ENCODE results near the gene ASS1.

The ASS1 gene

GRCh38 chr9:130402645-130403440, 41.9 kb upstream of the ASS1 start:
- Histone ChIP-seq H3K36me3 (ENCODE audit: insufficient read depth, low read length) (no peaks in the 10 kb centered on the region), H3K4me3 (no peak overlapping the region), H3K9ac (ENCODE audit: insufficient read length) (no peak overlapping the region), H3K27ac (no peak overlapping the region), H3K9me3 (ENCODE audit: low read depth, low read length) (no peaks in the 10 kb centered on the region)
- DNase-seq (ENCODE audit: low read depth, low spot score): no peak
- TF ChIP-seq FOXP2 (optimal IDR thresholded peaks at IDR 0.05; ENCODE audit: control extremely low read depth, extremely low read length, insufficient read depth) (no peak), POLR2AphosphoS5 (IDR thresholded peaks at IDR 0.05; ENCODE audit: borderline replicate concordance, low read depth, low read length) (no peak), EZH2 (IDR thresholded peaks at IDR 0.05) (no peak)

DNA sequence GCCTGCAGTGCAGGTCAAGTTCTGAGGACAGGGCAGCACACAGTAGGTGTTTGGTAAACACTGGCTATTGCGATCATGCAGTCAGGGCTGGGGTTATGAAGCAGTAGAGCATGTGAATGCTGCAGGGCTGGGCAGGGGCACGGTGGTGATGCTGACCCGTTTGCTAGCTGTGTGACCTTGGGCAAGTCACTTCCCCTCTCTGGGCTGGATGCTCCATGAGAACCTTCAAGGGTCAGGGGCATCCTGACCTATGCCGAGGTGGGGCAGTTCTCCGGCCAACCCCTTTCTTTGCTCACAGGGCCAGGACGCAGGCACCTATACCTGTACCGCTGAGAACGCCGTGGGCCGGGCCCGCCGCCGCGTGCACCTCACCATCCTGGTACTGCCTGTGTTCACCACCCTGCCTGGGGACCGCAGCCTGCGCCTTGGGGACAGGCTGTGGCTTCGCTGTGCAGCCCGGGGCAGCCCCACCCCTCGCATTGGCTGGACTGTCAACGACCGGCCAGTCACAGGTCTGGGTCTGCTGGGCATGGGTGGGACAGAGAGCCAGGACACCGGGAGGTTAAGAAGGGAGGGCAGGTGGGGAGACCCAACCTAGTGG, 39.0 kb upstream of the ASS1 start:
- H3K27ac ChIP-seq: no peak overlapping the region
- no peak for DNase-seq (ENCODE audit: low read depth, low spot score)
- H3K9me3 ChIP-seq (ENCODE audit: low read depth, low read length): no peaks in the 10 kb centered on the region
- H3K9ac ChIP-seq (ENCODE audit: insufficient read length): no peak overlapping the region
- TF ChIP-seq FOXP2 (optimal IDR thresholded peaks at IDR 0.05; ENCODE audit: control extremely low read depth, extremely low read length, insufficient read depth): no peak
- TF ChIP-seq POLR2AphosphoS5 (IDR thresholded peaks at IDR 0.05; ENCODE audit: borderline replicate concordance, low read depth, low read length): no peak
- TF ChIP-seq EZH2 (IDR thresholded peaks at IDR 0.05): no peak
- H3K36me3 ChIP-seq (ENCODE audit: insufficient read depth, low read length): no peaks in the 10 kb centered on the region
- H3K4me3 ChIP-seq: no peak overlapping the region

DNA sequence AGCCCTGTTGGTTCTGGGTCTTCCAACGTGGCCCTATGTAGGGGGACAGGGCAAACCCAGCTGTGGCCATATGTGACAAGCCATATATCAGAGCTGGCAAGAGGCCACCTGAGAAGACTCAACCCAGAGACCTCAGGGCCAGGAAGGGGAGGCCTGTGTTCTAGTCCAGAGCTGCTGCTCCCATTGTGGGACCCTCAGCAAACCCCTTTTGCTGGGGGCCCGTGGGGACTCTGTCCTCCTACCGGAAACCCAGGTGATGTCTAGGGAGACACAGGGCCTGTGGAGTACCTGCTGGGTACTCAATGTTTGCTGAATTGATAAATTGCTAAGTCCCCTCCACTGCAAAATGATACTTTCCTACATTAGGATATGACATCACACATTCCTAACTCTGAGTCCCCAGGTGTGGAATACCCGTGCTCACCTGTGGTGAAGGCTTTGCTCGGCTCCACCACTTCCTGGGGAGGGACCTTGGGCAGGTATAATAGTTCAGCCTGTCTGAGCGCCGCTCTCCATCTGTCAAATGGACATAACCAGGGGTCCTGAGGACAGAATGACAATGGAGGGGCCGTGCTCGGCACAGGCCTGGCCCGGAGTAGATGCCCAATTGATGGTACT, 38.4 kb upstream of the ASS1 start:
- no peak for DNase-seq (ENCODE audit: low read depth, low spot score)
- Histone ChIP-seq H3K9ac (ENCODE audit: insufficient read length) (no peak overlapping the region), H3K36me3 (ENCODE audit: insufficient read depth, low read length) (no peaks in the 10 kb centered on the region), H3K27ac (no peak overlapping the region), H3K9me3 (ENCODE audit: low read depth, low read length) (no peaks in the 10 kb centered on the region), H3K4me3 (no peak overlapping the region)
- no peak for TF ChIP-seq POLR2AphosphoS5 (IDR thresholded peaks at IDR 0.05; ENCODE audit: borderline replicate concordance, low read depth, low read length)

DNA sequence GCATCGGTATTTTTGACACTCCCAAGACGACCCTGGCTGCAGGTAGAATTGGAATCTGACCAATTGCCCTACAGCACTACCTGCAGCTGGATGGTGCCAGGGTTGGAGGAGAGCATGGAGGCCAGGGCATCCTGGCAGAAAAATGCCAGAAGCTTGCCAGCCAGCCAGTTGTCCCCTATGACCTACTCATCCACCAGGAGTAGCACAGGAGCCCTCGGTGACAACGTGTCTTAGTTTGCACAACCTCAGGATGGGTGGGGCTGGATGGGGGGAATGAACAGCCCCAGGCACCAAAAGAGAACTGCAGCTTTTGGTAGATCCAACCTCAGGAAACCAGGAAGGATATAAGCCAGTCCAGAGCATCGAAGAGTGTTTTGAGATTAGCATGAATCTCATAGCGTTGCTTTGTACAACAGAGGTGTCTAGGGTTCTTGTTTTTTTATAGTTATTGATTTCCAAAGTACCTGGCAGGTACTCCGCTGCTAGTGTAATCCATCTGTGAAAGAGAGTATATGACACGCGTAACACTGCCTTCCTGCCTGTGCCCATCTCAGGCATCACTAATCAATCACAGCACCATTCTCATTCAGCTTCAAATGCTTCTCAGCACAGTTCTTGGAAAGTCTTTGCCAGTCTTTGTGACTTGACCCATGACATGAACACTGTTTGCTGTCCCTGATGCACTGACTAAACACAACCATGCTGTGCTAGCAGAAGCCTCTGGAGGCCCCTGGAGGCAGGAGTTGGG, 36.7 kb upstream of the ASS1 start:
- Histone ChIP-seq H3K9me3 (ENCODE audit: low read depth, low read length) (no peaks in the 10 kb centered on the region), H3K9ac (ENCODE audit: insufficient read length) (no peak overlapping the region), H3K4me3 (no peak overlapping the region), H3K27ac (no peak overlapping the region), H3K36me3 (ENCODE audit: insufficient read depth, low read length) (no peaks in the 10 kb centered on the region)
- DNase-seq (ENCODE audit: low read depth, low spot score): no peak
- TF ChIP-seq FOXP2 (optimal IDR thresholded peaks at IDR 0.05; ENCODE audit: control extremely low read depth, extremely low read length, insufficient read depth): no peak

GRCh38 chr9:130408669-130409068, 36.1 kb upstream of the ASS1 start:
- no peak for DNase-seq (ENCODE audit: low read depth, low spot score)
- no peak for TF ChIP-seq EZH2 (IDR thresholded peaks at IDR 0.05)
- TF ChIP-seq POLR2AphosphoS5 (IDR thresholded peaks at IDR 0.05; ENCODE audit: borderline replicate concordance, low read depth, low read length): no peak
- no peak for TF ChIP-seq FOXP2 (optimal IDR thresholded peaks at IDR 0.05; ENCODE audit: control extremely low read depth, extremely low read length, insufficient read depth)
- no peaks in the 10 kb centered on the region for H3K9me3 ChIP-seq (ENCODE audit: low read depth, low read length)
- no peak overlapping the region for H3K9ac ChIP-seq (ENCODE audit: insufficient read length)
- H3K4me3 ChIP-seq: no peak overlapping the region
- no peak overlapping the region for H3K27ac ChIP-seq
- H3K36me3 ChIP-seq (ENCODE audit: insufficient read depth, low read length): no peaks in the 10 kb centered on the region

- Histone ChIP-seq H3K9me3 (ENCODE audit: low read depth, low read length) (no peaks in the 10 kb centered on the region), H3K4me3 (no peak overlapping the region), H3K9ac (ENCODE audit: insufficient read length) (no peak overlapping the region), H3K36me3 (ENCODE audit: insufficient read depth, low read length) (no peaks in the 10 kb centered on the region), H3K27ac (no peak overlapping the region)
- TF ChIP-seq EZH2 (IDR thresholded peaks at IDR 0.05) (no peak), POLR2AphosphoS5 (IDR thresholded peaks at IDR 0.05; ENCODE audit: borderline replicate concordance, low read depth, low read length) (no peak), FOXP2 (optimal IDR thresholded peaks at IDR 0.05; ENCODE audit: control extremely low read depth, extremely low read length, insufficient read depth) (no peak)
- DNase-seq (ENCODE audit: low read depth, low spot score): no peak
Measured at GRCh38 chr9:130409246-130409645, 35.5 kb upstream of the ASS1 start.

DNA sequence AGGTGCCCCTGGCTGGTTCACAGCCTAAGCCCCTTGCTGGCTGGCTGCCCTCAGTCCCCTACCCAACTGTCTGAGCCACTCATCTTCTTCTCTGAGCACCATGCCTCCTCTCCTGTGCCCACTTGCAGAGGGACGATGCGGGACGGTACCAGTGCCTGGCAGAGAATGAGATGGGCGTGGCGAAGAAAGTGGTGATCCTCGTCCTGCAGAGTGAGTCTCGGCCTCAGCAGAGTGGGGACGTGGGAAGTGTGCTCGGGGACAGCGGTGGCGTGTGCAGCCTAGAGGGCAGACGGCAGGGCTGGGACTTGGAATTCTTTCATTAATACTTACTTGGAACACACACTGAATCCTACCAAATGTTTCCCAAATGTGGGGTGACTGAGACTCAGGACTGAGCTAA, 34.3 kb upstream of the ASS1 start:
- no peak for DNase-seq (ENCODE audit: low read depth, low spot score)
- Histone ChIP-seq H3K9me3 (ENCODE audit: low read depth, low read length) (no peaks in the 10 kb centered on the region), H3K27ac (no peak overlapping the region), H3K36me3 (ENCODE audit: insufficient read depth, low read length) (no peaks in the 10 kb centered on the region), H3K9ac (ENCODE audit: insufficient read length) (no peak overlapping the region), H3K4me3 (no peak overlapping the region)
- TF ChIP-seq POLR2AphosphoS5 (IDR thresholded peaks at IDR 0.05; ENCODE audit: borderline replicate concordance, low read depth, low read length) (no peak), EZH2 (IDR thresholded peaks at IDR 0.05) (no peak), FOXP2 (optimal IDR thresholded peaks at IDR 0.05; ENCODE audit: control extremely low read depth, extremely low read length, insufficient read depth) (no peak)

GRCh38 chr9:130411566-130411915, 33.2 kb upstream of the ASS1 start:
- TF ChIP-seq EZH2 (IDR thresholded peaks at IDR 0.05) (no peak), POLR2AphosphoS5 (IDR thresholded peaks at IDR 0.05; ENCODE audit: borderline replicate concordance, low read depth, low read length) (no peak)
- Histone ChIP-seq H3K27ac (no peak overlapping the region), H3K4me3 (no peak overlapping the region), H3K36me3 (ENCODE audit: insufficient read depth, low read length) (no peaks in the 10 kb centered on the region), H3K9me3 (ENCODE audit: low read depth, low read length) (no peaks in the 10 kb centered on the region), H3K9ac (ENCODE audit: insufficient read length) (no peak overlapping the region)
- DNase-seq (ENCODE audit: low read depth, low spot score): no peak
